Coronary artery (tissue), 2 donors: ENCODE data around the gene PCMTD2.
"Not testable (repeated sequence)": the region's sequence is repeated elsewhere in the genome, so short reads cannot be mapped to it uniquely, and the experiment has no call there.

ENCODE experiments used
- DNase-seq: peaks from one replicate; pipeline ENCODE4 v3.0.0-alpha.2; 2017; ENCODE audit warnings: low spot score
- H3K27ac ChIP-seq, 2 donors: fragments of 200-600 bp; sonication (generic); one replicate each; pipeline ENCODE4 v1.5.1; 2016 to 2019
- H3K4me3 ChIP-seq: fragments of 200-600 bp; sonication (generic); 2 replicates; pipeline ENCODE4 v1.5.1; 2016; ENCODE audit warnings: mild to moderate bottlenecking, moderate library complexity

PCMTD2 gene

GRCh38 chr20:64303086-64303485 lies 47.5 kb downstream of the PCMTD2 start:
- DNase-seq, H3K27ac ChIP-seq, H3K4me3 ChIP-seq: not testable (repeated sequence)

GRCh38 chr20:64313761-64314160 lies 58.2 kb downstream of the PCMTD2 start:
- DNase-seq, H3K27ac ChIP-seq, H3K4me3 ChIP-seq: not testable (repeated sequence)

GRCh38 chr20:64315381-64315780 lies 59.8 kb downstream of the PCMTD2 start:
- not testable (repeated sequence) for DNase-seq, H3K27ac ChIP-seq, H3K4me3 ChIP-seq

GRCh38 chr20:64315884-64316283 lies 60.3 kb downstream of the PCMTD2 start:
- not testable (repeated sequence) for DNase-seq, H3K27ac ChIP-seq, H3K4me3 ChIP-seq

GRCh38 chr20:64316415-64317083 lies 61.0 kb downstream of the PCMTD2 start:
- H3K27ac ChIP-seq, DNase-seq: not testable (repeated sequence)
- H3K4me3 ChIP-seq, result peak overlapping the region; percentile 24

- not testable (repeated sequence) for DNase-seq, H3K4me3 ChIP-seq
These were observed 61.8 kb downstream of the PCMTD2 start for GRCh38 chr20:64317331-64317730.

GRCh38 chr20:64318056-64318455 lies 62.5 kb downstream of the PCMTD2 start:
- DNase-seq, H3K4me3 ChIP-seq, H3K27ac ChIP-seq: not testable (repeated sequence)

More at GRCh38 chr20:64317331-64317730, 61.8 kb downstream of the PCMTD2 start:
- not testable (repeated sequence) for H3K27ac ChIP-seq

GRCh38 chr20:64322031-64322789 lies 66.7 kb downstream of the PCMTD2 start:
- H3K4me3 ChIP-seq, DNase-seq, H3K27ac ChIP-seq: not testable (repeated sequence)
